Activated naive CD8-positive, alpha-beta T cell treated with anti-CD3 and anti-CD28 coated beads, Interleukin-2, amount 10 ng/mL, durations not matched to agents 7 days and 5 days (primary cell): ENCODE results near the gene GCNT3. TPM values are rescaled to one million over a fixed set of nuclear protein-coding genes. Genes with fewer than 3 reads are reported as not detected.
A peak's percentile ranks its signal among the peaks of the same experiment; 100 is the strongest.
"Not testable (repeated sequence)": the region's sequence is repeated elsewhere in the genome, so short reads cannot be mapped to it uniquely, and the experiment has no call there.

ENCODE experiments used
- ATAC-seq: fragments of 150-1000 bp; cut with Tn5 transposase; one replicate; pipeline ENCODE4 v1.10.0; 2021; ENCODE audit warnings: low read depth, moderate library complexity
- POLR2A ChIA-PET: fragments of 350-600 bp; sonication (Branson Sonifier 250); formaldehyde crosslinking; loops from one replicate; lab custom pipeline; 2021; ENCODE audit warnings: antibody characterized with exemption; lab: Charles Lee
- DNase-seq: peaks from one replicate; pipeline ENCODE4 v3.0.0; 2021
- H3K27ac Mint-ChIP-seq: one replicate; pipeline ENCODE4 v1.8.0; 2022; ENCODE audit warnings: mild to moderate bottlenecking, mixed read lengths
- H3K27me3 Mint-ChIP-seq: one replicate; pipeline ENCODE4 v1.8.0; 2022; ENCODE audit warnings: mild to moderate bottlenecking, moderate library complexity, mixed read lengths
- H3K36me3 Mint-ChIP-seq: one replicate; pipeline ENCODE4 v1.8.0; 2021; ENCODE audit warnings: mild to moderate bottlenecking, mixed read lengths
- H3K4me1 Mint-ChIP-seq: one replicate; pipeline ENCODE4 v1.8.0; 2021; ENCODE audit warnings: mixed read lengths
- H3K4me3 Mint-ChIP-seq: one replicate; pipeline ENCODE4 v1.8.0; 2022; ENCODE audit warnings: mild to moderate bottlenecking, moderate library complexity, mixed read lengths
- H3K9me3 Mint-ChIP-seq: one replicate; pipeline ENCODE4 v1.8.0; 2021; ENCODE audit warnings: mixed read lengths
- total RNA-seq, 2 experiments: library from RNA; stranded (reverse); gene quantifications; one replicate each; pipeline ENCODE4 v1.2.3, GENCODE V29; 2021

GCNT3 gene
- total RNA-seq, 2 experiments from 2014 or later = not detected

- H3K27me3 Mint-ChIP-seq = no peaks in the 10 kb centered on the region
- H3K27ac Mint-ChIP-seq = no peak overlapping the region
- peaks cover 4% of the 10 kb centered on the region for H3K4me1 Mint-ChIP-seq
- H3K9me3 Mint-ChIP-seq = no peaks in the 10 kb centered on the region
- DNase-seq (no peak), ATAC-seq (no peak)
- peaks cover 20% of the 10 kb centered on the region for H3K36me3 Mint-ChIP-seq
- POLR2A ChIA-PET = no interaction called here
- H3K4me3 Mint-ChIP-seq = no peak overlapping the region
These were observed 33.2 kb downstream of the GCNT3 start for GRCh38 chr15:59644756-59645155.

- H3K4me1 Mint-ChIP-seq, H3K9me3 Mint-ChIP-seq, H3K27me3 Mint-ChIP-seq, H3K27ac Mint-ChIP-seq, ATAC-seq, DNase-seq, H3K4me3 Mint-ChIP-seq: not testable (repeated sequence)
- peaks cover 28% of the 10 kb centered on the region for H3K36me3 Mint-ChIP-seq
- POLR2A ChIA-PET = interaction anchor here (0.6 to 0.7 kb wide), 2 partner anchors 35 to 444 kb away, joined by 3 to 5 read pairs; no protein-coding TSS in a partner anchor
These were observed 34.2 kb downstream of the GCNT3 start for GRCh38 chr15:59645812-59646211.

- ATAC-seq = no peak
- Mint-ChIP-seq H3K36me3 (peaks cover 27% of the 10 kb centered on the region), H3K4me3 (no peak overlapping the region), H3K9me3 (no peaks in the 10 kb centered on the region), H3K27ac (no peak overlapping the region), H3K27me3 (no peaks in the 10 kb centered on the region), H3K4me1 (peaks cover 5% of the 10 kb centered on the region)
- DNase-seq = no peak
- POLR2A ChIA-PET = no interaction called here
These were observed 34.7 kb downstream of the GCNT3 start for GRCh38 chr15:59646277-59646676.

DNA sequence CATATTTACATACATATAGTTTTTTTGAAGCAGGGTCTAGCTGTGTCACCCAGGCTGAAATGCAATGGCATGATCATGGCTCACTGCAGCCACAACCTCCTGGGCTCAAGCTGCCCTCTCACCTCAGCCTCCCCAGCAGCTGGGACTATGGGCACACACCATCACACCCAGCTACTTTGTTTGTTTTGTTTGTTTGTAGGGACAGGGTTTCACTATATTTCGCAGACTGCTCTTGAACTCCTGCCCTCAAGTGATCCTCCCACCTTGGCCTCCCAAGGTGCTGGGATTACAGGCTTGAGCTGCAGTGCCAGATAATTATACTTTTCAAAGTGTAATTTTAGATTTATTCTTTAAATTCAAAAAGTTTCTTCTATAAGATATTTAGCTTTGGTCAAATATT lies 35.5 kb downstream of the GCNT3 start:
- H3K4me3 Mint-ChIP-seq = no peak overlapping the region
- POLR2A ChIA-PET = no interaction called here
- peaks cover 5% of the 10 kb centered on the region for H3K4me1 Mint-ChIP-seq
- H3K27me3 Mint-ChIP-seq = no peaks in the 10 kb centered on the region
- ATAC-seq (no peak), DNase-seq (no peak)
- no peak overlapping the region for H3K27ac Mint-ChIP-seq
- H3K9me3 Mint-ChIP-seq = peaks cover 1% of the 10 kb centered on the region
- H3K36me3 Mint-ChIP-seq = peaks cover 31% of the 10 kb centered on the region

DNA sequence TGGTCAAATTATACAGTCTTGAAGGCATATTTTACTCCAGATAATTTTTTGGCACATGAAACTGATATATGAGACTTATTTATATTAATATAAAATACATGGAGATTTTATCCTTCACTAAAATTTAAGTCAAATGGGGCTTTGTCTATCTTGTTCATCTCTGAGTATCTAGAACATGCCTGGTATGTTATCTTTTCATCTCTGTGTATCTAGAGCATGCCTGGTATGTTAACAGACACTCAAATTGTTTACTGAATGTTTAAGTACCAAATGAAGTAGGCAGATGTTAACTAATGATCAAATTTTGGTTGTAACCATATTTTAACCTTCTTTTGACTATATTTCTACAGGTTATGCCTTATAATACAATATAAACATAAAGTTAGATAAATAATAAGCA lies 38.0 kb downstream of the GCNT3 start:
- POLR2A ChIA-PET = no interaction called here
- Mint-ChIP-seq H3K4me1 (peaks cover 10% of the 10 kb centered on the region), H3K4me3 (no peak overlapping the region), H3K27me3 (no peaks in the 10 kb centered on the region), H3K36me3 (peaks cover 27% of the 10 kb centered on the region), H3K27ac (no peak overlapping the region), H3K9me3 (peaks cover 6% of the 10 kb centered on the region)
- DNase-seq (no peak), ATAC-seq (no peak)

DNA sequence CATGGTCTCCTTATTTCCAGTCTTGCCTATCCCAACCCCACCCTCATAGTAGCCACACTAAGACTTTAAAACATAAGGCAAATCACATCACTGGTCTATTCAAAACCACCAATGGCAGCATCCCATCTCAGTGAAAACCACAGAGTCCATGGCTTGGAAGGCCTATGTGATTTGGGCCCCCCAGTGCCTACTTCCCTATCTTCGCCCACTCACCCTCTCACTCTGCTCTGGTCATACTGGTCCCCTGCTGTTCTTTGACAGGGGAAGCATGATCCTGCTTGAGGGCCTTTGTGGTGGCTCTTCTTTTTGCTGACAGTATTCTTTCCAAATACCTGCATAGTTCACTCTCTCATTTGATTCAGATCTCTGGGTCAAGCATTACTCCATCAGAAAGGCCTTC lies 42.5 kb downstream of the GCNT3 start:
- no peak overlapping the region for H3K4me3 Mint-ChIP-seq
- H3K27ac Mint-ChIP-seq = no peak overlapping the region
- H3K9me3 Mint-ChIP-seq = peaks cover 6% of the 10 kb centered on the region
- POLR2A ChIA-PET = interaction anchor here (0.5 to 2.8 kb wide), 2 partner anchors 35 to 885 kb away, joined by 5 to 9 read pairs; partner anchors contain the start of gene BNIP2
- ATAC-seq (no peak), DNase-seq (no peak)
- H3K36me3 Mint-ChIP-seq = peaks cover 16% of the 10 kb centered on the region
- no peaks in the 10 kb centered on the region for H3K27me3 Mint-ChIP-seq
- peaks cover 10% of the 10 kb centered on the region for H3K4me1 Mint-ChIP-seq

GRCh38 chr15:59656897-59657634 lies 45.5 kb downstream of the GCNT3 start, which contains the start of gene GTF2A2:
Gene GTF2A2 (minus strand): TSS chr15:59657515. CDS start chr15:59652277, 5,238 bp downstream.
- H3K27me3 Mint-ChIP-seq = no peaks in the 10 kb centered on the region
- peak within 1 kb of the TSS; percentile 90 for H3K27ac Mint-ChIP-seq
- DNase-seq = peak; percentile 98
- no peak within 1 kb of the TSS for H3K4me3 Mint-ChIP-seq
- peak; percentile 100 for ATAC-seq
- peaks cover 8% of the 10 kb centered on the region for H3K4me1 Mint-ChIP-seq
- H3K9me3 Mint-ChIP-seq = peaks cover 5% of the 10 kb centered on the region
- peaks cover 12% of the 10 kb centered on the region for H3K36me3 Mint-ChIP-seq
- POLR2A ChIA-PET = interaction anchor here (0.6 to 2.5 kb wide), 6 partner anchors 13 to 886 kb away, joined by 3 to 30 read pairs (median 3); partner anchors contain the start of genes BNIP2 and MINDY2

- Mint-ChIP-seq H3K9me3 (peaks cover 2% of the 10 kb centered on the region), H3K36me3 (peaks cover 12% of the 10 kb centered on the region), H3K4me3 (no peak overlapping the region), H3K27me3 (no peaks in the 10 kb centered on the region), H3K27ac (peak overlapping the region; percentile 90), H3K4me1 (peaks cover 6% of the 10 kb centered on the region)
- ATAC-seq (peak; percentile 28), DNase-seq (peak; percentile 49)
- POLR2A ChIA-PET = interaction anchor here (0.6 to 2.5 kb wide), 6 partner anchors 12 to 887 kb away, joined by 3 to 30 read pairs (median 3); partner anchors contain the start of genes BNIP2 and MINDY2
These were observed 46.1 kb downstream of the GCNT3 start for GRCh38 chr15:59657635-59658125.

DNA sequence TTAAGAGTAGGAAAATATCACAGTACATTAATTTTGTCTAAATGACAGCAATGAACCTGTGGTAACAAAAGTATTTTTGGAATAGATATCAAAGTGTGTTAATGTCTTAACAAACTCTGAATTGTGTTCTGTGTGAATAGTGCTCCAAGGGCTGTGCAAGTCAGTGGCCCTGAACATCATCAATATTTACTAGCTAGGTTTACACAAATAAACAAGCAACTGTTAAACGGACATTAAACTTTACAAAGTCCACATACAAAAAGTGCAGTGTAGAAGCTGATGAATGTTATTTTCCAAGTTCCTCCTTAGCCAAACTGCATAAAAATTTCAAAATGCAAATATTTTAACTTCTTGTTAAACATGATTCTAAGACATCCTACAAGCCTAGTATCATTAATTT lies 47.8 kb downstream of the GCNT3 start:
- Mint-ChIP-seq H3K4me3 (no peak overlapping the region), H3K27ac (no peak overlapping the region), H3K27me3 (no peaks in the 10 kb centered on the region), H3K9me3 (no peaks in the 10 kb centered on the region), H3K4me1 (peaks cover 2% of the 10 kb centered on the region), H3K36me3 (peaks cover 12% of the 10 kb centered on the region)
- POLR2A ChIA-PET = no interaction called here
- no peak for ATAC-seq
- no peak for DNase-seq

DNA sequence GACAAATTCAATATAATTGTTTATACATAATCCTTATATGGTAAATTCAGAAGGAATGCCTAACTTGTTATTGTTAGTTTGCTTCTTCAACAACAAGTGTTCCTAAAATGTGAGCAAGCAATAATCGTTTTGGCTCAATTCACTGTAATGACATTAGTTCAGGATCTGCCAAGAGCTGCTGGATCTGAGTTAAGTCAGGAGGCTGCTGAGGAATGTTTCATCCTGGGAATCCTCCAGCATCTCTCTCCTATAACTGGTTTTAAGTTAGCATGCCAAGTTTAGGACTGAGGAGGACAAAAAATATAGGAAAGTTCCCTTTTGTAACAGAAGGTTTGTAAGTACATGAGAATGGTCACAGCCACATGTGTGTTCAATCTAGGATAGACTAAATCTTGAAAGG lies 50.7 kb downstream of the GCNT3 start:
- POLR2A ChIA-PET = no interaction called here
- peaks cover 2% of the 10 kb centered on the region for H3K4me1 Mint-ChIP-seq
- H3K9me3 Mint-ChIP-seq = no peaks in the 10 kb centered on the region
- no peaks in the 10 kb centered on the region for H3K27me3 Mint-ChIP-seq
- DNase-seq (no peak), ATAC-seq (no peak)
- peaks cover 16% of the 10 kb centered on the region for H3K36me3 Mint-ChIP-seq
- H3K4me3 Mint-ChIP-seq = no peak overlapping the region
- H3K27ac Mint-ChIP-seq = peak overlapping the region; percentile 21

DNA sequence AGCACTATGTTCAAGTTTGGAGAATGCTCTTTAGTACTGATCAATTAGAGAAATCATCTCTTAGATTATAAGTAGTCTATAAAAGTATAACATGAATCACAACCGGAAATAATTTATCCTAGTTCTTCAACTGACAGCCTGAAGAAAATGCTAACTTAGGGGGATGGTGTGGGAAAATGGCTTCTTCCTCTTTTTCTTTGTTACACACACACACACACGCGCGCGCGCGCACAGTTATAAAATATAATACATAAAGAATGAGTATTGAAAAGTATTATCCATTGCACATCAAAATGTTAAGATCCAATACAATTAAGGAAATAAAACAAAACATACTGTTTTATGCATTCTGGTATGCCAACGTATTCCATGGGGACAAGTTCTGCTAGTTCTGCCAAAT lies 57.0 kb downstream of the GCNT3 start:
- Mint-ChIP-seq H3K9me3 (no peaks in the 10 kb centered on the region), H3K27me3 (no peaks in the 10 kb centered on the region), H3K27ac (no peak overlapping the region), H3K36me3 (peaks cover 22% of the 10 kb centered on the region), H3K4me1 (peaks cover 7% of the 10 kb centered on the region), H3K4me3 (no peak overlapping the region)
- ATAC-seq (no peak), DNase-seq (no peak)
- POLR2A ChIA-PET = no interaction called here
